ENCODE results near the gene RUVBL2.

RUVBL2 gene

GRCh38 chr19:48964205-48965039 is 29.3 kb upstream of the RUVBL2 start:
- DNase-seq, result peak; percentile 14

GRCh38 chr19:48965040-48965805 is 28.5 kb upstream of the RUVBL2 start, which contains the start of gene FTL:
Gene FTL (plus strand): TSS chr19:48965309. CDS start chr19:48965508, 199 bp downstream.
- DNase-seq, result peak; percentile 93

- peak; percentile 89 for DNase-seq
Measured at GRCh38 chr19:48965806-48966540, 27.7 kb upstream of the RUVBL2 start.

GRCh38 chr19:48966541-48967345 is 26.9 kb upstream of the RUVBL2 start:
- DNase-seq, result no peak

GRCh38 chr19:48967346-48968178 is 26.1 kb upstream of the RUVBL2 start:
- peak; percentile 34 for DNase-seq

- DNase-seq, result no peak
Measured at GRCh38 chr19:48968179-48968661, 25.5 kb upstream of the RUVBL2 start.

DNA sequence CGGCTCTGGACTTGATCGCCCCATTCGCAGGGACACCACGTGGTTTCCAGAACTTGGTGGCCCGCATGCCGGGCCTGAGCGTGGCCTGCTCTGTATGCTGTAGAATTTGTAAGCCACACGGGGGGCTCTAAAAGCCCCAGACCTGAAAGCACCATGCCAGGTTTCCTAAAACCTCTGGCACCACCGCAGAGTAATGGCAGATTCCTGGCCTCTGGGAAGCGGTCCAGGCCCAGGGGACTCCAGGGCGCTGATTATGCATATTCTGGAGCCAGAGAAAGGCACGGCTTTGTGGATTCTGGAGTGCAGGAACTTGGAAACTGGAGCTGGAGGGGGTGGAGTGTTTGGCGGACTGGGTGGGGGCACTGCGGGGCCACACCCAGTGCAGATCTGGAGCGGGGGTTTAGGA is 24.9 kb upstream of the RUVBL2 start:
- DNase-seq, result no peak

- no peak for DNase-seq
Measured at GRCh38 chr19:48969276-48970138, 24.2 kb upstream of the RUVBL2 start.

DNA sequence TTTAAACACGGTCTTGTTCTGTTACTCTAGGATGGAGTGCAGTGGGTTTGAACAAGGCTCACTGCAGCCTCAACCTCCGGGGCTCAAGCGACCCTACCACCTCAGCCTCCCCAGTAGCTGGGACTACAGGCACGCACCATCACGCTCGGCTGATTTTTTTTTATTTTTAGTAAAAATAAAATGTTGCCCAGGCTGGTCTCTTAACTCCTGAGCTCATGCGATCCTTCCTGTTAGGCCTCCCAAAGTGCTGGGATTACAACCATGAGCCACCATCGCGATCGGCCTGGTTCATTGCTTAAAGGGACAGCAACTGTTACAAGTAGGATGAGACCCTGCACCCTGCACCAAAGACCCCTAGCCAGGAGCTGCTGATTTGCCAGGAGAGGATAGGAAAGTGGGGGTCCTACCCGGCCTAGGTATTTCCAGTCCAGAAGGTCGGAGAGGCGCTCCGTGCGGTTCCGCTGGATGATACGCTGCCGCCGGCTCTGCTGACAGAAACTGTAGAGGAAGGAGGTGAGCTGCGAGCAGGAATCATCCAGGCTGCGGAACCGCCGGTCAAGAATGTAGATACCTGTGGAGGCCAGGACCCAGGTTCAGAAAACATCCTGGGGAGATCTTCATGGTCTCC is 23.4 kb upstream of the RUVBL2 start:
- no peak for DNase-seq

DNA sequence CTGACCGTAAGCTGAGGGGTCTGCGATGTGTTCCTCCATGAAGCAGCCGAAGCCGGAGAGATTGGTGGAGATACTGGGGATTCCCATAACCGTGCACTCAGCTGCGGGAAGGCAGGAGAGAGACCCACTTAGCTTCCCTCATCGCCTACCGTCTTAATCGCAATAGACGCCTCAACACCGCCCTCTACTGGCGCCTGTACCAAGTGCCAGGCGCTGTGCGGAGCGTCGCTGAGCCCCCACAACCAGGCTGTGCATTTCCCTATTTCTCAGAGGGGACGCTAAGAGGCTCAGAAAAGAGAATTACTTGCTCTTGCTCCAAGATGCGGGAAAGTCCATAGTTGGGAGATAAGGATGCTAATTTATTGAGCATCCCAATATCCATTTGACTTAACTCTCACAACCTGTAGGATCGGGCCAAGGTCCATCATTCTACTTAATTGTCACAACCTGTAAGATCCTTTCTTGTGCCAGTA is 22.7 kb upstream of the RUVBL2 start:
- DNase-seq, result peak; percentile 83

DNA sequence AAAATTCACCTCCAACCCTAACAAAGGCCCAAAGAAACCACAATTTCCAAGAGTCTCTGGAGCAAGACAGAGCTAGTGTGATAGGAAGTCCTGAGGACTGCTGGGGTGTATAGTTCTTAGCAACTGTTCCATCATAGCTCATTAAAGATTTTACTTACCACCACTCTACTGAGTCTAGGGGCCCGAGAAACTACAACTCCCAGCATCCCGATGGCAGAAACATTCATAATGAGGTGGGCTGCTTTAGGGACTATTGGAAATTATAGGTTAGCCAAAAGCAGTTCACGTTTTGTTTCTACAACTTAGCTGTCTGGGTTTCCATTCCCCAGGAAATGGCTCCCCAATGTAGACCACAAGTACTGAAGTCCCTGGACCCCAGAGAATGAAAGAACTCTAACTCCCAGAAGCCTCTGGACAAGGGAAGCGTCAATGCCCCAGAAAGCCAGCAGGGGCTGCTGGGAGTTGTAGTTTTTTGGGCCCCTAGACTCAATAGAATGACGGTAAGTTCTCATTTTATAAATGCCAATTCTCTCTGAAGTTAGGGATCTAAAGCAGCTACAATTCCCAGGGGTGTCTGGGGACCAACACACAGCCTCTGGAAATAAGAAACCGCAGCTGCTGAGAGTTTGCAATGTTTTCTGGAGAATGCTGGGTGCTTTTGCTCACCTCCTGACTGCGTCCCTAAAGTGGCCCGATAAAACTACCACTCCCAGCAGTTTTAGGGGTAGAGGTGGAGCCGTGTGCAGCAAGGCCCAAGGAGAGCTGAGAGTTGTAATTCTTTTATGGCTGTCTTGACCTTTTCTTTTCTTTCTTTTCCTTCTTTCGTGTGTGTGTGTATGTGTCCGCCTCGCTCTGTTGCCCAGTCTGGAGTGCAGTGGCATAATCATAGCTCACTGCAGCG is 17.5 kb upstream of the RUVBL2 start:
- peak; percentile 51 for DNase-seq

DNA sequence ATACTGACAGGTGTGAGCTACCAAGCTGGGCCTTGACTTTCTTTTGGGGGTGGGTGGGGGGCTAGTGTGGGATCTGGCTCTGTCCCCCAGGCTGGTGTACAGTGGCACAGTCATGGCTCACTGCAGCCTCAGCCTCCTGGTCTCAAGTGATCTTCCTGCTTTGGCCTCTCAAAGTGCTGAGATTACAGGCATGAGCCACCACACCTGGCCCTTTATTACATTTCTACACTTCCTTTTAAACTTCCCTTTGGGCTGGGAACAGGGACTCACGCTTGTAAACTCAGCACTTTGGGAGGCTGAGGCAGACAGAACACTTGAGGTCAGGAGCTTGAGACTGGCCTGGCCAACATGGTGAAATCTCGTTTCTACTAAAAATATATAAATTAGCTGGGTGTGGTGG is 16.6 kb upstream of the RUVBL2 start:
- DNase-seq, result no peak

- no peak for DNase-seq
Measured at GRCh38 chr19:48982280-48982679, 11.4 kb upstream of the RUVBL2 start.

DNA sequence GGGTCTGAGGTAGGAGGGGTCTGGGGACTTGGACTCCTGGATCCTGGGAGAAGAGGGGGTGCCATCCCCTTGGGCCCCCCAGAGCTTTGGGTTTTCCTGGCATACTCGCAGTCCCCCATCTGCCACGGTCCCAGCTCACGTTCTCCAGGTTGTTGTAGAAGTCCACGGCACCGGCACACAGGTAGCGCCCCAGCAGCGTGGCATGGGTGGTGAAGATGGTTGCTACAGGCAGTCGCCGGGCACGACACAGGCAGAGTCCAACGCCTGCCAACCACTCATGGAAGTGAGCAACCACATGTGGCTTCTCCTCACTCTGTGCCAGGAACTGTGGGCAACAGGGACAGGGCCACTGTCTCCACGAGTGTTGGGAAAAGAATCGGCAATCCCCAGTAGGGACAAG is 8.0 kb upstream of the RUVBL2 start:
- no peak for DNase-seq

DNA sequence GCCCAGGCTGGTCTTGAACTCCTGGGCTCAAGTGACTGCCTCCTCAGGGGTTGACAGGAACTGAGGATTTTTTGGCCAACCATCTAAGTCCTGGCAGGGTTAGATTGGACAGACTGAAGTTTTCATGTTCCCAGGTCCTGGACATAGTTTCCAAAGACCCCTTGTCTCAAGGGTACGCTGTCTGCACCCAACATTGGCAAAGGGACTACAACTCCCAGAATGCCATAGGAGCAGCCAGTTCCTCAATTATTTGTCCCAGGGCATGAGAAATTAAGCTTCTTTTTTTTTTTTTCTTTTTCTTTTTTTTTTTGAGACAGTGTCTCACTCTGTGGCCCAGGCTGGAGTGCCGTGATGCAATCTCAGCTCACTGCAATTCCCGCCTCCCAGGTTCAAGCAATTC is 7.5 kb upstream of the RUVBL2 start:
- DNase-seq, result no peak

GRCh38 chr19:48987323-48987722 is 6.4 kb upstream of the RUVBL2 start:
- DNase-seq, result no peak

GRCh38 chr19:48988286-48988685 is 5.4 kb upstream of the RUVBL2 start:
- no peak for DNase-seq

GRCh38 chr19:48988860-48989259 is 4.8 kb upstream of the RUVBL2 start:
- DNase-seq, result no peak
